ENCODE results near the gene DMD.

- TF ChIP-seq POLR2AphosphoS5 (IDR thresholded peaks at IDR 0.05) = no peak
- TF ChIP-seq CTCF (IDR thresholded peaks at IDR 0.05) = no peak
- no peak for TF ChIP-seq EP300 (IDR thresholded peaks at IDR 0.05)
- TF ChIP-seq POLR2A (IDR thresholded peaks at IDR 0.05) = no peak
Measured at GRCh38 chrX:31199056-31199839, 2012.1 kb downstream of the DMD start.
